Neural progenitor cell (in vitro differentiated cells): ENCODE measurements around the gene C15orf62. TPM values are rescaled to one million over a fixed set of nuclear protein-coding genes. Genes with fewer than 3 reads are reported as not detected.
A peak's percentile ranks its signal among the peaks of the same experiment; 100 is the strongest.

Experiments
- DNase-seq: peaks from one replicate; pipeline ENCODE4 v3.0.0-alpha.2; 2016; ENCODE audit warnings: low spot score
- H2AFZ ChIP-seq: fragments of 200-600 bp; sonication (generic); replicated peaks from 2 replicates; pipeline ENCODE4 v1.6.1; 2016; ENCODE audit warnings: antibody characterized with exemption
- H3F3A ChIP-seq: fragments of 200-600 bp; sonication (generic); 2 replicates; pipeline ENCODE4 v1.6.1; 2016; ENCODE audit warnings: antibody characterized with exemption, low read depth
- H3K27ac ChIP-seq: fragments of 200-600 bp; sonication (generic); 2 replicates; pipeline ENCODE4 v1.5.1; 2016; ENCODE audit warnings: mild to moderate bottlenecking
- H3K27me3 ChIP-seq: fragments of 200-600 bp; sonication (generic); 2 replicates; pipeline ENCODE4 v1.6.1; 2016; ENCODE audit warnings: mild to moderate bottlenecking, moderate library complexity
- H3K36me3 ChIP-seq: fragments of 200-600 bp; sonication (generic); 2 replicates; pipeline ENCODE4 v1.5.1; 2016
- H3K4me1 ChIP-seq: fragments of 200-600 bp; sonication (generic); 2 replicates; pipeline ENCODE4 v1.6.1; 2016; ENCODE audit warnings: mixed run types
- H3K4me2 ChIP-seq: fragments of 200-600 bp; sonication (generic); 2 replicates; pipeline ENCODE4 v1.6.1; 2016
- H3K4me3 ChIP-seq: fragments of 200-600 bp; sonication (generic); 2 replicates; pipeline ENCODE4 v1.5.1; 2016
- H3K79me2 ChIP-seq: fragments of 200-600 bp; sonication (generic); 2 replicates; pipeline ENCODE4 v1.6.1; 2016; ENCODE audit warnings: low read depth
- H3K9ac ChIP-seq: fragments of 200-600 bp; sonication (generic); 2 replicates; pipeline ENCODE4 v1.6.1; 2016
- H3K9me3 ChIP-seq: fragments of 200-600 bp; sonication (generic); 2 replicates; pipeline ENCODE4 v1.5.1; 2016; ENCODE audit warnings: low read depth
- H4K20me1 ChIP-seq: fragments of 200-600 bp; sonication (generic); 2 replicates; pipeline ENCODE4 v1.6.1; 2016; ENCODE audit warnings: low read depth
- H3K27ac Mint-ChIP-seq: 3 replicates; pipeline ENCODE4 v1.8.0; 2021; ENCODE audit warnings: mixed read lengths
- H3K27me3 Mint-ChIP-seq: 2 replicates; pipeline ENCODE4 v1.8.0; 2022; ENCODE audit warnings: low read depth, mild to moderate bottlenecking, inconsistent platforms, moderate library complexity, mixed read lengths; ENCODE audit not compliant: insufficient read depth
- H3K36me3 Mint-ChIP-seq: 3 replicates; pipeline ENCODE4 v1.8.0; 2021; ENCODE audit warnings: mixed read lengths
- H3K4me1 Mint-ChIP-seq: 3 replicates; pipeline ENCODE4 v1.8.0; 2021; ENCODE audit warnings: mixed read lengths
- H3K4me3 Mint-ChIP-seq: 3 replicates; pipeline ENCODE4 v1.8.0; 2021; ENCODE audit warnings: mild to moderate bottlenecking, moderate library complexity, mixed read lengths
- H3K9me3 Mint-ChIP-seq: 3 replicates; pipeline ENCODE4 v1.8.0; 2020; ENCODE audit warnings: mixed read lengths
- EZH2 ChIP-seq: fragments of 200-600 bp; sonication (generic); IDR thresholded peaks from 2 replicates; pipeline ENCODE4 v1.6.1; 2017; ENCODE audit warnings: antibody characterized with exemption, mild to moderate bottlenecking, moderate library complexity
- EZH2phosphoT487 ChIP-seq: fragments of 200-600 bp; sonication (generic); IDR thresholded peaks from 2 replicates; pipeline ENCODE4 v1.6.1; 2017; ENCODE audit warnings: antibody characterized with exemption
- total RNA-seq: library from RNA; depleted of rRNA; stranded (reverse); fragments of >200 nt; gene quantifications from 2 replicates; pipeline ENCODE4 v1.2.3, GENCODE V29; 2015; ENCODE audit warnings: low replicate concordance
- TF ChIP-seq, protein P1 (sequence below): fragments of 200-600 bp; sonication (generic); IDR thresholded peaks from 2 replicates; pipeline ENCODE4 v1.5.1; 2017; ENCODE audit warnings: antibody characterized with exemption, mild to moderate bottlenecking

The C15orf62 gene
- total RNA-seq, 1 donor from 2014 or later, result not detected

GRCh38 chr15:40785814-40786213 lies 16.0 kb downstream of the C15orf62 start:
- no peaks in the 10 kb centered on the region for H3K79me2 ChIP-seq
- H3K9me3 ChIP-seq, result no peaks in the 10 kb centered on the region
- no peaks in the 10 kb centered on the region for H3K27me3 Mint-ChIP-seq
- no peak overlapping the region for H3K27ac Mint-ChIP-seq
- no peaks in the 10 kb centered on the region for H3K27me3 ChIP-seq
- no peak overlapping the region for H3K4me3 Mint-ChIP-seq
- no peak overlapping the region for H3K27ac ChIP-seq
- H3K4me1 ChIP-seq, result peaks cover 21% of the 10 kb centered on the region
- no peak overlapping the region for H3K4me3 ChIP-seq
- no peak overlapping the region for H2AFZ ChIP-seq
- H3K4me1 Mint-ChIP-seq, result peaks cover 9% of the 10 kb centered on the region
- no peaks in the 10 kb centered on the region for H3K36me3 ChIP-seq
- H3K9ac ChIP-seq, result no peak overlapping the region
- H3K36me3 Mint-ChIP-seq, result peaks cover 3% of the 10 kb centered on the region
- no peak overlapping the region for H3K4me2 ChIP-seq
- peaks cover 25% of the 10 kb centered on the region for H4K20me1 ChIP-seq
- DNase-seq, result no peak
- H3K9me3 Mint-ChIP-seq, result no peaks in the 10 kb centered on the region
- peaks cover 9% of the 10 kb centered on the region for H3F3A ChIP-seq
- TF ChIP-seq EZH2, result no peak
- TF ChIP-seq EZH2phosphoT487, result no peak
- TF ChIP-seq, protein P1, sequence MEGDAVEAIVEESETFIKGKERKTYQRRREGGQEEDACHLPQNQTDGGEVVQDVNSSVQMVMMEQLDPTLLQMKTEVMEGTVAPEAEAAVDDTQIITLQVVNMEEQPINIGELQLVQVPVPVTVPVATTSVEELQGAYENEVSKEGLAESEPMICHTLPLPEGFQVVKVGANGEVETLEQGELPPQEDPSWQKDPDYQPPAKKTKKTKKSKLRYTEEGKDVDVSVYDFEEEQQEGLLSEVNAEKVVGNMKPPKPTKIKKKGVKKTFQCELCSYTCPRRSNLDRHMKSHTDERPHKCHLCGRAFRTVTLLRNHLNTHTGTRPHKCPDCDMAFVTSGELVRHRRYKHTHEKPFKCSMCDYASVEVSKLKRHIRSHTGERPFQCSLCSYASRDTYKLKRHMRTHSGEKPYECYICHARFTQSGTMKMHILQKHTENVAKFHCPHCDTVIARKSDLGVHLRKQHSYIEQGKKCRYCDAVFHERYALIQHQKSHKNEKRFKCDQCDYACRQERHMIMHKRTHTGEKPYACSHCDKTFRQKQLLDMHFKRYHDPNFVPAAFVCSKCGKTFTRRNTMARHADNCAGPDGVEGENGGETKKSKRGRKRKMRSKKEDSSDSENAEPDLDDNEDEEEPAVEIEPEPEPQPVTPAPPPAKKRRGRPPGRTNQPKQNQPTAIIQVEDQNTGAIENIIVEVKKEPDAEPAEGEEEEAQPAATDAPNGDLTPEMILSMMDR, result no peak

- H3F3A ChIP-seq, result peaks cover 9% of the 10 kb centered on the region
- peaks cover 9% of the 10 kb centered on the region for H3K4me1 Mint-ChIP-seq
- H3K4me3 ChIP-seq, result no peak overlapping the region
These were observed 17.6 kb downstream of the C15orf62 start for GRCh38 chr15:40787344-40787841.

GRCh38 chr15:40787991-40788390 lies 18.2 kb downstream of the C15orf62 start:
- no peak overlapping the region for H2AFZ ChIP-seq
- Mint-ChIP-seq H3K27ac (no peak overlapping the region), H3K9me3 (no peaks in the 10 kb centered on the region), H3K27me3 (peaks cover 2% of the 10 kb centered on the region), H3K4me1 (peaks cover 9% of the 10 kb centered on the region), H3K36me3 (peaks cover 7% of the 10 kb centered on the region), H3K4me3 (no peak overlapping the region)
- peaks cover 9% of the 10 kb centered on the region for H3F3A ChIP-seq
- DNase-seq, result peak; percentile 16
- H3K27me3 ChIP-seq, result no peaks in the 10 kb centered on the region
- no peaks in the 10 kb centered on the region for H3K9me3 ChIP-seq
- no peaks in the 10 kb centered on the region for H3K79me2 ChIP-seq
- no peaks in the 10 kb centered on the region for H3K36me3 ChIP-seq
- H3K9ac ChIP-seq, result no peak overlapping the region
- H3K4me2 ChIP-seq, result peak overlapping the region; percentile 10
- peaks cover 21% of the 10 kb centered on the region for H3K4me1 ChIP-seq
- no peak overlapping the region for H3K27ac ChIP-seq
- peaks cover 23% of the 10 kb centered on the region for H4K20me1 ChIP-seq
- TF ChIP-seq, protein P1, result no peak
- TF ChIP-seq EZH2 (no peak), EZH2phosphoT487 (no peak)
- no peak overlapping the region for H3K4me3 ChIP-seq

More at GRCh38 chr15:40787344-40787841, 17.6 kb downstream of the C15orf62 start:
- no peak for DNase-seq
- Histone ChIP-seq H4K20me1 (peaks cover 23% of the 10 kb centered on the region), H3K9me3 (no peaks in the 10 kb centered on the region), H2AFZ (no peak overlapping the region), H3K9ac (no peak overlapping the region), H3K27me3 (no peaks in the 10 kb centered on the region), H3K27ac (no peak overlapping the region), H3K4me2 (peak overlapping the region; percentile 10), H3K36me3 (no peaks in the 10 kb centered on the region), H3K79me2 (no peaks in the 10 kb centered on the region), H3K4me1 (peaks cover 21% of the 10 kb centered on the region)
- Mint-ChIP-seq H3K36me3 (peaks cover 7% of the 10 kb centered on the region), H3K27me3 (no peaks in the 10 kb centered on the region), H3K27ac (peak overlapping the region; percentile 76), H3K9me3 (no peaks in the 10 kb centered on the region), H3K4me3 (no peak overlapping the region)
- TF ChIP-seq EZH2phosphoT487, result no peak
- TF ChIP-seq EZH2, result no peak

DNA sequence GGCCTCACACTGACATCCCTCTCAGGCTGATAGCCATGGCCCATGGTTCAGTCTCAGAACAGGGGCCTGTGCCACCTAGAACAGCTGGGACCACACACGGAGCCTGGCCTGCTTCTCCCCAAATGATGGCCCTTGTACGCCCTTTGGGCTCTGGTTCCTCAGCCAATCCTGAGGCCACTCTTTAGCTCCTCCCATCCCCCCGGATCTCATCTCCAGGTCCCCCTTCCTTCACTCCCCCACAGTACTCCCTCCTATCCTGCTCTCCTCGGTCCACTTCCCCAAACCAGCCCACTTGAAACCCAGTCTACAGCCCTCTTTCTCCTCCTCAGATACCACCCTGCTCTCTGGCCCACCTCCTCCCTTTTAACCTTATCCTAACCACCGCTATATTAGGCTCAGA lies 19.3 kb downstream of the C15orf62 start:
- no peak overlapping the region for H3K9ac ChIP-seq
- H3K36me3 ChIP-seq, result no peaks in the 10 kb centered on the region
- Mint-ChIP-seq H3K27ac (peak overlapping the region; percentile 6), H3K27me3 (peaks cover 2% of the 10 kb centered on the region), H3K4me1 (peaks cover 12% of the 10 kb centered on the region), H3K9me3 (no peaks in the 10 kb centered on the region), H3K4me3 (no peak overlapping the region), H3K36me3 (peaks cover 11% of the 10 kb centered on the region)
- peaks cover 21% of the 10 kb centered on the region for H3K4me1 ChIP-seq
- H2AFZ ChIP-seq, result no peak overlapping the region
- H3K27ac ChIP-seq, result no peak overlapping the region
- no peaks in the 10 kb centered on the region for H3K9me3 ChIP-seq
- TF ChIP-seq EZH2phosphoT487 (no peak), EZH2 (no peak)
- TF ChIP-seq, protein P1, result no peak
- H3K79me2 ChIP-seq, result no peaks in the 10 kb centered on the region
- H3F3A ChIP-seq, result peaks cover 9% of the 10 kb centered on the region
- DNase-seq, result no peak
- no peak overlapping the region for H3K4me2 ChIP-seq
- peaks cover 23% of the 10 kb centered on the region for H4K20me1 ChIP-seq
- no peaks in the 10 kb centered on the region for H3K27me3 ChIP-seq
- H3K4me3 ChIP-seq, result no peak overlapping the region
